ENCODE data around the gene REG1B.
"Not testable (repeated sequence)": the region's sequence is repeated elsewhere in the genome, so short reads cannot be mapped to it uniquely, and the experiment has no call there.

REG1B gene

GRCh38 chr2:79083597-79084251, 4.1 kb downstream of the REG1B start:
- FAIRE-seq, result no peak
- TF ChIP-seq POLR2A (IDR thresholded peaks at IDR 0.05; ENCODE audit: low read depth, low read length) (no peak), POLR2AphosphoS5 (IDR thresholded peaks at IDR 0.05; ENCODE audit: low read depth, low read length) (no peak), TAF1 (IDR thresholded peaks at IDR 0.05; ENCODE audit: borderline replicate concordance, low read depth, low read length) (no peak)
- DNase-seq (ENCODE audit: insufficient read length), result no peak

GRCh38 chr2:79082987-79083386, 4.8 kb downstream of the REG1B start:
- FAIRE-seq, result no peak
- DNase-seq (ENCODE audit: insufficient read length), result no peak

GRCh38 chr2:79071078-79071477, 16.7 kb downstream of the REG1B start:
- no peak for FAIRE-seq
- TF ChIP-seq POLR2AphosphoS5 (IDR thresholded peaks at IDR 0.05; ENCODE audit: low read depth, low read length), result no peak
- no peak for TF ChIP-seq POLR2A (IDR thresholded peaks at IDR 0.05; ENCODE audit: low read depth, low read length)
- TF ChIP-seq TAF1 (IDR thresholded peaks at IDR 0.05; ENCODE audit: borderline replicate concordance, low read depth, low read length), result no peak

More at GRCh38 chr2:79082987-79083386, 4.8 kb downstream of the REG1B start:
- TF ChIP-seq POLR2AphosphoS5 (IDR thresholded peaks at IDR 0.05; ENCODE audit: low read depth, low read length) (no peak), TAF1 (IDR thresholded peaks at IDR 0.05; ENCODE audit: borderline replicate concordance, low read depth, low read length) (no peak), POLR2A (IDR thresholded peaks at IDR 0.05; ENCODE audit: low read depth, low read length) (no peak)

GRCh38 chr2:79065201-79065600, 22.6 kb downstream of the REG1B start:
- DNase-seq (ENCODE audit: insufficient read length), result no peak
- no peak for TF ChIP-seq TAF1 (IDR thresholded peaks at IDR 0.05; ENCODE audit: borderline replicate concordance, low read depth, low read length)
- no peak for TF ChIP-seq POLR2AphosphoS5 (IDR thresholded peaks at IDR 0.05; ENCODE audit: low read depth, low read length)
- TF ChIP-seq POLR2A (IDR thresholded peaks at IDR 0.05; ENCODE audit: low read depth, low read length), result no peak
- FAIRE-seq, result no peak

More at GRCh38 chr2:79071078-79071477, 16.7 kb downstream of the REG1B start:
- no peak for DNase-seq (ENCODE audit: insufficient read length)

GRCh38 chr2:79054769-79055168, 33.0 kb downstream of the REG1B start:
- not testable (repeated sequence) for FAIRE-seq; DNase-seq (ENCODE audit: insufficient read length)

- not testable (repeated sequence) for DNase-seq (ENCODE audit: insufficient read length); FAIRE-seq
These were observed 34.3 kb downstream of the REG1B start for GRCh38 chr2:79053486-79053885.

- no peak for FAIRE-seq
These were observed 46.8 kb downstream of the REG1B start for GRCh38 chr2:79041032-79041448.

GRCh38 chr2:79039944-79040343, 47.8 kb downstream of the REG1B start:
- FAIRE-seq (no peak), DNase-seq (ENCODE audit: insufficient read length) (no peak)
- TF ChIP-seq POLR2A (IDR thresholded peaks at IDR 0.05; ENCODE audit: low read depth, low read length), result no peak
- TF ChIP-seq POLR2AphosphoS5 (IDR thresholded peaks at IDR 0.05; ENCODE audit: low read depth, low read length), result no peak
- TF ChIP-seq TAF1 (IDR thresholded peaks at IDR 0.05; ENCODE audit: borderline replicate concordance, low read depth, low read length), result no peak

More at GRCh38 chr2:79041032-79041448, 46.8 kb downstream of the REG1B start:
- no peak for DNase-seq (ENCODE audit: insufficient read length)
- TF ChIP-seq POLR2AphosphoS5 (IDR thresholded peaks at IDR 0.05; ENCODE audit: low read depth, low read length) (no peak), POLR2A (IDR thresholded peaks at IDR 0.05; ENCODE audit: low read depth, low read length) (no peak), TAF1 (IDR thresholded peaks at IDR 0.05; ENCODE audit: borderline replicate concordance, low read depth, low read length) (no peak)

Measured in GM12892 (cell line).